ENCODE measurements around the gene FBXL4.
A peak's percentile ranks its signal among the peaks of the same experiment; 100 is the strongest.

Gene FBXL4

GRCh38 chr6:98947411-98948292, at the start of gene FBXL4:
Gene FBXL4, minus strand, starts transcription at chr6:98947946. Its CDS starts 20,958 bp downstream, at chr6:98926988.
- Histone ChIP-seq H3K27me3 (ENCODE audit: insufficient read depth, low read length) (no peaks in the 10 kb centered on the region), H2AFZ (ENCODE audit: low read depth, low read length) (peak within 1 kb of the TSS; percentile 77), H3K4me3 (ENCODE audit: low read length) (peak within 1 kb of the TSS; percentile 78), H3K36me3 (ENCODE audit: insufficient read depth, low read length) (no peaks in the 10 kb centered on the region), H3K9me3 (ENCODE audit: low read length) (no peaks in the 10 kb centered on the region), H3K4me1 (ENCODE audit: insufficient read depth, low read length) (peaks cover 18% of the 10 kb centered on the region)

GRCh38 chr6:98995116-98995515, 47.4 kb upstream of the FBXL4 start:
- H3K27me3 ChIP-seq (ENCODE audit: insufficient read depth, low read length), result peaks cover 5% of the 10 kb centered on the region
- no peaks in the 10 kb centered on the region for H3K4me1 ChIP-seq (ENCODE audit: insufficient read depth, low read length)
- no peaks in the 10 kb centered on the region for H3K36me3 ChIP-seq (ENCODE audit: insufficient read depth, low read length)
- no peak overlapping the region for H2AFZ ChIP-seq (ENCODE audit: low read depth, low read length)
- H3K9me3 ChIP-seq (ENCODE audit: low read length), result no peaks in the 10 kb centered on the region
- no peak overlapping the region for H3K4me3 ChIP-seq (ENCODE audit: low read length)

- no peaks in the 10 kb centered on the region for H3K4me1 ChIP-seq (ENCODE audit: insufficient read depth, low read length)
- H3K36me3 ChIP-seq (ENCODE audit: insufficient read depth, low read length), result no peaks in the 10 kb centered on the region
- H3K27me3 ChIP-seq (ENCODE audit: insufficient read depth, low read length), result peaks cover 2% of the 10 kb centered on the region
- H2AFZ ChIP-seq (ENCODE audit: low read depth, low read length), result no peak overlapping the region
- no peaks in the 10 kb centered on the region for H3K9me3 ChIP-seq (ENCODE audit: low read length)
- H3K4me3 ChIP-seq (ENCODE audit: low read length), result no peak overlapping the region
Measured at GRCh38 chr6:98992535-98992934, 44.8 kb upstream of the FBXL4 start.

- Histone ChIP-seq H3K4me1 (ENCODE audit: insufficient read depth, low read length) (peaks cover 10% of the 10 kb centered on the region), H3K27me3 (ENCODE audit: insufficient read depth, low read length) (no peaks in the 10 kb centered on the region), H3K9me3 (ENCODE audit: low read length) (no peaks in the 10 kb centered on the region), H2AFZ (ENCODE audit: low read depth, low read length) (no peak overlapping the region), H3K36me3 (ENCODE audit: insufficient read depth, low read length) (no peaks in the 10 kb centered on the region), H3K4me3 (ENCODE audit: low read length) (no peak overlapping the region)
Measured at GRCh38 chr6:98986071-98986615, 38.4 kb upstream of the FBXL4 start.

GRCh38 chr6:98985391-98985790, 37.6 kb upstream of the FBXL4 start:
- Histone ChIP-seq H3K36me3 (ENCODE audit: insufficient read depth, low read length) (no peaks in the 10 kb centered on the region), H3K4me3 (ENCODE audit: low read length) (no peak overlapping the region), H3K9me3 (ENCODE audit: low read length) (no peaks in the 10 kb centered on the region), H2AFZ (ENCODE audit: low read depth, low read length) (no peak overlapping the region), H3K4me1 (ENCODE audit: insufficient read depth, low read length) (peaks cover 12% of the 10 kb centered on the region), H3K27me3 (ENCODE audit: insufficient read depth, low read length) (no peaks in the 10 kb centered on the region)

GRCh38 chr6:98984121-98984520, 36.4 kb upstream of the FBXL4 start:
- H3K9me3 ChIP-seq (ENCODE audit: low read length), result no peaks in the 10 kb centered on the region
- H2AFZ ChIP-seq (ENCODE audit: low read depth, low read length), result no peak overlapping the region
- no peak overlapping the region for H3K4me3 ChIP-seq (ENCODE audit: low read length)
- no peaks in the 10 kb centered on the region for H3K36me3 ChIP-seq (ENCODE audit: insufficient read depth, low read length)
- no peaks in the 10 kb centered on the region for H3K27me3 ChIP-seq (ENCODE audit: insufficient read depth, low read length)
- H3K4me1 ChIP-seq (ENCODE audit: insufficient read depth, low read length), result peaks cover 12% of the 10 kb centered on the region

- Histone ChIP-seq H3K36me3 (ENCODE audit: insufficient read depth, low read length) (no peaks in the 10 kb centered on the region), H3K27me3 (ENCODE audit: insufficient read depth, low read length) (no peaks in the 10 kb centered on the region), H2AFZ (ENCODE audit: low read depth, low read length) (no peak overlapping the region), H3K9me3 (ENCODE audit: low read length) (no peaks in the 10 kb centered on the region), H3K4me3 (ENCODE audit: low read length) (no peak overlapping the region), H3K4me1 (ENCODE audit: insufficient read depth, low read length) (peaks cover 24% of the 10 kb centered on the region)
Measured at GRCh38 chr6:98981473-98981872, 33.7 kb upstream of the FBXL4 start.

- Histone ChIP-seq H3K9me3 (ENCODE audit: low read length) (no peaks in the 10 kb centered on the region), H3K27me3 (ENCODE audit: insufficient read depth, low read length) (no peaks in the 10 kb centered on the region), H2AFZ (ENCODE audit: low read depth, low read length) (no peak overlapping the region), H3K4me1 (ENCODE audit: insufficient read depth, low read length) (peaks cover 20% of the 10 kb centered on the region), H3K36me3 (ENCODE audit: insufficient read depth, low read length) (no peaks in the 10 kb centered on the region), H3K4me3 (ENCODE audit: low read length) (no peak overlapping the region)
Measured at GRCh38 chr6:98980819-98981218, 33.1 kb upstream of the FBXL4 start.

GRCh38 chr6:98977671-98978292, 30.0 kb upstream of the FBXL4 start:
- Histone ChIP-seq H2AFZ (ENCODE audit: low read depth, low read length) (no peak overlapping the region), H3K36me3 (ENCODE audit: insufficient read depth, low read length) (no peaks in the 10 kb centered on the region), H3K4me3 (ENCODE audit: low read length) (no peak overlapping the region), H3K9me3 (ENCODE audit: low read length) (no peaks in the 10 kb centered on the region), H3K4me1 (ENCODE audit: insufficient read depth, low read length) (peaks cover 15% of the 10 kb centered on the region), H3K27me3 (ENCODE audit: insufficient read depth, low read length) (no peaks in the 10 kb centered on the region)

- H3K9me3 ChIP-seq (ENCODE audit: low read length), result no peaks in the 10 kb centered on the region
- H2AFZ ChIP-seq (ENCODE audit: low read depth, low read length), result no peak overlapping the region
- peaks cover 15% of the 10 kb centered on the region for H3K4me1 ChIP-seq (ENCODE audit: insufficient read depth, low read length)
- H3K4me3 ChIP-seq (ENCODE audit: low read length), result no peak overlapping the region
- H3K36me3 ChIP-seq (ENCODE audit: insufficient read depth, low read length), result no peaks in the 10 kb centered on the region
- no peaks in the 10 kb centered on the region for H3K27me3 ChIP-seq (ENCODE audit: insufficient read depth, low read length)
Measured at GRCh38 chr6:98976674-98977385, 29.1 kb upstream of the FBXL4 start.

- no peaks in the 10 kb centered on the region for H3K36me3 ChIP-seq (ENCODE audit: insufficient read depth, low read length)
- H3K4me1 ChIP-seq (ENCODE audit: insufficient read depth, low read length), result peaks cover 14% of the 10 kb centered on the region
- H3K9me3 ChIP-seq (ENCODE audit: low read length), result no peaks in the 10 kb centered on the region
- no peak overlapping the region for H2AFZ ChIP-seq (ENCODE audit: low read depth, low read length)
- H3K4me3 ChIP-seq (ENCODE audit: low read length), result no peak overlapping the region
- H3K27me3 ChIP-seq (ENCODE audit: insufficient read depth, low read length), result no peaks in the 10 kb centered on the region
Measured at GRCh38 chr6:98975421-98975820, 27.7 kb upstream of the FBXL4 start.

- H3K36me3 ChIP-seq (ENCODE audit: insufficient read depth, low read length), result no peaks in the 10 kb centered on the region
- no peak overlapping the region for H3K4me3 ChIP-seq (ENCODE audit: low read length)
- no peaks in the 10 kb centered on the region for H3K27me3 ChIP-seq (ENCODE audit: insufficient read depth, low read length)
- H2AFZ ChIP-seq (ENCODE audit: low read depth, low read length), result no peak overlapping the region
- H3K4me1 ChIP-seq (ENCODE audit: insufficient read depth, low read length), result peaks cover 14% of the 10 kb centered on the region
- no peaks in the 10 kb centered on the region for H3K9me3 ChIP-seq (ENCODE audit: low read length)
Measured at GRCh38 chr6:98974309-98974708, 26.6 kb upstream of the FBXL4 start.

GRCh38 chr6:98973571-98973970, 25.8 kb upstream of the FBXL4 start:
- Histone ChIP-seq H3K36me3 (ENCODE audit: insufficient read depth, low read length) (no peaks in the 10 kb centered on the region), H3K4me3 (ENCODE audit: low read length) (no peak overlapping the region), H2AFZ (ENCODE audit: low read depth, low read length) (no peak overlapping the region), H3K27me3 (ENCODE audit: insufficient read depth, low read length) (no peaks in the 10 kb centered on the region), H3K9me3 (ENCODE audit: low read length) (no peaks in the 10 kb centered on the region), H3K4me1 (ENCODE audit: insufficient read depth, low read length) (peaks cover 14% of the 10 kb centered on the region)

All from neuron (in vitro differentiated cells).